Stimulated activated CD4-positive, alpha-beta T cell treated with anti-CD3 and anti-CD28 coated beads, Interleukin-4, amount 100 ng/mL, for 4 hours (primary cell): ENCODE measurements around the gene NEFH.

Experiments used
- DNase-seq, 2 experiments: peaks; one replicate each; pipeline ENCODE4 v3.0.0-alpha.2; 2020

Gene NEFH

GRCh38 chr22:29509298-29509697, 29.3 kb downstream of the NEFH start:
- no peak for DNase-seq

GRCh38 chr22:29509815-29510214, 29.8 kb downstream of the NEFH start:
- DNase-seq: no peak

- no peak for DNase-seq
These were observed 30.5 kb downstream of the NEFH start for GRCh38 chr22:29510542-29510941.

- no peak for DNase-seq
These were observed 31.3 kb downstream of the NEFH start for GRCh38 chr22:29511126-29511862.

- no peak for DNase-seq
These were observed 32.0 kb downstream of the NEFH start for GRCh38 chr22:29512031-29512430.

GRCh38 chr22:29517215-29517908, 37.3 kb downstream of the NEFH start:
- DNase-seq: no peak

- DNase-seq: no peak
These were observed 38.4 kb downstream of the NEFH start for GRCh38 chr22:29518427-29518826.

- DNase-seq: no peak
These were observed 40.0 kb downstream of the NEFH start for GRCh38 chr22:29519996-29520395.

GRCh38 chr22:29520851-29521250, 40.8 kb downstream of the NEFH start:
- no peak for DNase-seq

GRCh38 chr22:29521526-29521925, 41.5 kb downstream of the NEFH start:
- no peak for DNase-seq

- no peak for DNase-seq
These were observed 43.7 kb downstream of the NEFH start for GRCh38 chr22:29523761-29524160.

- DNase-seq: peak; percentile 4 to 16
These were observed 44.6 kb downstream of the NEFH start for GRCh38 chr22:29524442-29525191.

GRCh38 chr22:29528144-29528543, 48.1 kb downstream of the NEFH start:
- DNase-seq: no peak

- DNase-seq: no peak
These were observed 50.7 kb downstream of the NEFH start for GRCh38 chr22:29530716-29531115.

- DNase-seq: no peak
These were observed 51.4 kb downstream of the NEFH start for GRCh38 chr22:29531419-29531818.

GRCh38 chr22:29536411-29536810, 56.4 kb downstream of the NEFH start:
- DNase-seq: no peak

GRCh38 chr22:29539105-29539504, 59.1 kb downstream of the NEFH start:
- no peak for DNase-seq
